WTC11 (cell line): ENCODE results near the gene UBE2R2.

Experiments
- CBFB ChIP-seq: sonication (generic); formaldehyde crosslinking; IDR thresholded peaks from 2 replicates; pipeline ENCODE4 v1.8.1; 2022; ENCODE audit warnings: mild to moderate bottlenecking, low read depth, missing genetic modification reagents
- CREB1 ChIP-seq: sonication (generic); formaldehyde crosslinking; IDR thresholded peaks from 2 replicates; pipeline ENCODE4 v1.8.0; 2023; ENCODE audit warnings: mild to moderate bottlenecking, missing genetic modification reagents
- ESRRA ChIP-seq: sonication (generic); formaldehyde crosslinking; IDR thresholded peaks from 2 replicates; pipeline ENCODE4 v1.8.1; 2022; ENCODE audit warnings: mild to moderate bottlenecking, missing genetic modification reagents, borderline replicate concordance
- IRF2 ChIP-seq: sonication (generic); formaldehyde crosslinking; IDR thresholded peaks from 2 replicates; pipeline ENCODE4 v1.8.0; 2022; ENCODE audit warnings: low read depth, missing genetic modification reagents, borderline replicate concordance
- NFYB ChIP-seq: sonication (generic); formaldehyde crosslinking; conservative IDR thresholded peaks from 2 replicates; pipeline ENCODE4 v1.8.0; 2022; ENCODE audit warnings: low read depth, missing genetic modification reagents
- NR3C1 ChIP-seq: sonication (generic); formaldehyde crosslinking; conservative IDR thresholded peaks from 2 replicates; pipeline ENCODE4 v1.8.1; 2023; ENCODE audit warnings: low read depth, mild to moderate bottlenecking, missing genetic modification reagents
- ZBTB21 ChIP-seq: sonication (generic); formaldehyde crosslinking; IDR thresholded peaks from 2 replicates; pipeline ENCODE4 v1.8.1; 2023; ENCODE audit warnings: mild to moderate bottlenecking, missing genetic modification reagents, borderline replicate concordance
- ZNF423 ChIP-seq: fragments of 250-450 bp; sonication (Bioruptor Pico); IDR thresholded peaks from 2 replicates; pipeline ENCODE4 v2.1.2; 2022; ENCODE audit warnings: mild to moderate bottlenecking, moderate library complexity
- TF ChIP-seq, protein P1 (sequence below): fragments of 200-600 bp; IDR thresholded peaks from 2 replicates; pipeline ENCODE4 v1.8.0; 2022; ENCODE audit warnings: antibody characterized with exemption
- TF ChIP-seq, protein P2 (sequence below): sonication (generic); formaldehyde crosslinking; IDR thresholded peaks from 2 replicates; pipeline ENCODE4 v1.8.1; 2023; ENCODE audit warnings: mild to moderate bottlenecking, missing genetic modification reagents, moderate library complexity
- TF ChIP-seq, protein P3 (sequence below): sonication (generic); formaldehyde crosslinking; IDR thresholded peaks from 2 replicates; pipeline ENCODE4 v1.8.0; 2022; ENCODE audit warnings: missing genetic modification reagents
- TF ChIP-seq, protein P4 (sequence below): sonication (generic); formaldehyde crosslinking; IDR thresholded peaks from 2 replicates; pipeline ENCODE4 v1.8.0; 2022; ENCODE audit warnings: mild to moderate bottlenecking, missing genetic modification reagents
- TF ChIP-seq, protein P5 (sequence below): sonication (generic); formaldehyde crosslinking; IDR thresholded peaks from 2 replicates; pipeline ENCODE4 v1.8.1; 2022; ENCODE audit warnings: low read depth, mild to moderate bottlenecking, moderate library complexity, missing genetic modification reagents, borderline replicate concordance
- TF ChIP-seq, protein P6 (sequence below): sonication (generic); formaldehyde crosslinking; IDR thresholded peaks from 2 replicates; pipeline ENCODE4 v1.8.1; 2023; ENCODE audit warnings: mild to moderate bottlenecking, missing genetic modification reagents

DNA sequence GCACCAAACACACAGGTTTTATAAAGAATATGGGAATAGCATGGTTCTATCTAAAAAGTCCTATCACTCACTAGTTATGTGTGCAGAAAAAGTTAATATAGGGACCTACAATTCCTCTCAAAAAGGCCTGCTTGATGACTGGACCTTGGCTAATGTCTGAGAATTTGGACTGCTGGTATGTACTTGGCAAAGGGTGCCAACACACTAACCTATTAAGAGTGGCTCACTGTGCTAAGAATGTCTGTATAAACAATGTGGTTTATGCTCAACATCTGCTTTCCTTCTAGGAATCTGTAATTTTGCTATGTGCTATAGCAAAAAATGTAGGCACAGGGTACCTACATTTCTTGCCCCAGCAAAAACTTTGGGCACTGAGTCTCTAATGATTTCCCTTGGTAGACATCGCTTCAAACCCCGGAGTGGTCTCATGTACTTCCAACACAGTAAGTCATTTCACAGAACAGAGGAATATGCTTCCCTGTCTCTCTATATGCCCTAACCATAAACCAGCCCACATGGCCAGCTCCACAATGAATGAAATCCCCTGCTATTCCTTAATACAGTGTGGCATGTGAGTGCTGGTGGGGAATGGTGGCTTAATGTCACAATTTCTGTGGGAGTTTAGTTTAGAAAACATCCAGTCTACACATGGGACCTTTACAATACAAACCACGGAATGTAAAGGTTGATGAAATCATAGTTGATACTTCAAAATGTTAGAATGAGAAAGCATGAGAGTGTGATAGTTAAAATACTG lies 130.0 kb downstream of the UBE2R2 start:
- no peak for TF ChIP-seq ESRRA (CRISPR knock-in tag)
- TF ChIP-seq, protein P1, sequence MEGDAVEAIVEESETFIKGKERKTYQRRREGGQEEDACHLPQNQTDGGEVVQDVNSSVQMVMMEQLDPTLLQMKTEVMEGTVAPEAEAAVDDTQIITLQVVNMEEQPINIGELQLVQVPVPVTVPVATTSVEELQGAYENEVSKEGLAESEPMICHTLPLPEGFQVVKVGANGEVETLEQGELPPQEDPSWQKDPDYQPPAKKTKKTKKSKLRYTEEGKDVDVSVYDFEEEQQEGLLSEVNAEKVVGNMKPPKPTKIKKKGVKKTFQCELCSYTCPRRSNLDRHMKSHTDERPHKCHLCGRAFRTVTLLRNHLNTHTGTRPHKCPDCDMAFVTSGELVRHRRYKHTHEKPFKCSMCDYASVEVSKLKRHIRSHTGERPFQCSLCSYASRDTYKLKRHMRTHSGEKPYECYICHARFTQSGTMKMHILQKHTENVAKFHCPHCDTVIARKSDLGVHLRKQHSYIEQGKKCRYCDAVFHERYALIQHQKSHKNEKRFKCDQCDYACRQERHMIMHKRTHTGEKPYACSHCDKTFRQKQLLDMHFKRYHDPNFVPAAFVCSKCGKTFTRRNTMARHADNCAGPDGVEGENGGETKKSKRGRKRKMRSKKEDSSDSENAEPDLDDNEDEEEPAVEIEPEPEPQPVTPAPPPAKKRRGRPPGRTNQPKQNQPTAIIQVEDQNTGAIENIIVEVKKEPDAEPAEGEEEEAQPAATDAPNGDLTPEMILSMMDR, result no peak
- no peak for TF ChIP-seq NFYB (CRISPR knock-in tag)
- TF ChIP-seq, protein P2, sequence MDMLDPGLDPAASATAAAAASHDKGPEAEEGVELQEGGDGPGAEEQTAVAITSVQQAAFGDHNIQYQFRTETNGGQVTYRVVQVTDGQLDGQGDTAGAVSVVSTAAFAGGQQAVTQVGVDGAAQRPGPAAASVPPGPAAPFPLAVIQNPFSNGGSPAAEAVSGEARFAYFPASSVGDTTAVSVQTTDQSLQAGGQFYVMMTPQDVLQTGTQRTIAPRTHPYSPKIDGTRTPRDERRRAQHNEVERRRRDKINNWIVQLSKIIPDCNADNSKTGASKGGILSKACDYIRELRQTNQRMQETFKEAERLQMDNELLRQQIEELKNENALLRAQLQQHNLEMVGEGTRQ, result no peak
- TF ChIP-seq NR3C1 (CRISPR knock-in tag), result no peak
- TF ChIP-seq ZBTB21 (CRISPR knock-in tag), result no peak
- TF ChIP-seq, protein P3, sequence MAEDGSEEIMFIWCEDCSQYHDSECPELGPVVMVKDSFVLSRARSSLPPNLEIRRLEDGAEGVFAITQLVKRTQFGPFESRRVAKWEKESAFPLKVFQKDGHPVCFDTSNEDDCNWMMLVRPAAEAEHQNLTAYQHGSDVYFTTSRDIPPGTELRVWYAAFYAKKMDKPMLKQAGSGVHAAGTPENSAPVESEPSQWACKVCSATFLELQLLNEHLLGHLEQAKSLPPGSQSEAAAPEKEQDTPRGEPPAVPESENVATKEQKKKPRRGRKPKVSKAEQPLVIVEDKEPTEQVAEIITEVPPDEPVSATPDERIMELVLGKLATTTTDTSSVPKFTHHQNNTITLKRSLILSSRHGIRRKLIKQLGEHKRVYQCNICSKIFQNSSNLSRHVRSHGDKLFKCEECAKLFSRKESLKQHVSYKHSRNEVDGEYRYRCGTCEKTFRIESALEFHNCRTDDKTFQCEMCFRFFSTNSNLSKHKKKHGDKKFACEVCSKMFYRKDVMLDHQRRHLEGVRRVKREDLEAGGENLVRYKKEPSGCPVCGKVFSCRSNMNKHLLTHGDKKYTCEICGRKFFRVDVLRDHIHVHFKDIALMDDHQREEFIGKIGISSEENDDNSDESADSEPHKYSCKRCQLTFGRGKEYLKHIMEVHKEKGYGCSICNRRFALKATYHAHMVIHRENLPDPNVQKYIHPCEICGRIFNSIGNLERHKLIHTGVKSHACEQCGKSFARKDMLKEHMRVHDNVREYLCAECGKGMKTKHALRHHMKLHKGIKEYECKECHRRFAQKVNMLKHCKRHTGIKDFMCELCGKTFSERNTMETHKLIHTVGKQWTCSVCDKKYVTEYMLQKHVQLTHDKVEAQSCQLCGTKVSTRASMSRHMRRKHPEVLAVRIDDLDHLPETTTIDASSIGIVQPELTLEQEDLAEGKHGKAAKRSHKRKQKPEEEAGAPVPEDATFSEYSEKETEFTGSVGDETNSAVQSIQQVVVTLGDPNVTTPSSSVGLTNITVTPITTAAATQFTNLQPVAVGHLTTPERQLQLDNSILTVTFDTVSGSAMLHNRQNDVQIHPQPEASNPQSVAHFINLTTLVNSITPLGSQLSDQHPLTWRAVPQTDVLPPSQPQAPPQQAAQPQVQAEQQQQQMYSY (CRISPR knock-in tag), result no peak
- no peak for TF ChIP-seq CBFB (CRISPR knock-in tag)
- no peak for TF ChIP-seq ZNF423 (CRISPR knock-in tag)
- TF ChIP-seq, protein P4, sequence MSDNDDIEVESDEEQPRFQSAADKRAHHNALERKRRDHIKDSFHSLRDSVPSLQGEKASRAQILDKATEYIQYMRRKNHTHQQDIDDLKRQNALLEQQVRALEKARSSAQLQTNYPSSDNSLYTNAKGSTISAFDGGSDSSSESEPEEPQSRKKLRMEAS, result no peak
- no peak for TF ChIP-seq IRF2 (CRISPR knock-in tag)
- TF ChIP-seq CREB1 (CRISPR knock-in tag), result no peak
- TF ChIP-seq, protein P5, sequence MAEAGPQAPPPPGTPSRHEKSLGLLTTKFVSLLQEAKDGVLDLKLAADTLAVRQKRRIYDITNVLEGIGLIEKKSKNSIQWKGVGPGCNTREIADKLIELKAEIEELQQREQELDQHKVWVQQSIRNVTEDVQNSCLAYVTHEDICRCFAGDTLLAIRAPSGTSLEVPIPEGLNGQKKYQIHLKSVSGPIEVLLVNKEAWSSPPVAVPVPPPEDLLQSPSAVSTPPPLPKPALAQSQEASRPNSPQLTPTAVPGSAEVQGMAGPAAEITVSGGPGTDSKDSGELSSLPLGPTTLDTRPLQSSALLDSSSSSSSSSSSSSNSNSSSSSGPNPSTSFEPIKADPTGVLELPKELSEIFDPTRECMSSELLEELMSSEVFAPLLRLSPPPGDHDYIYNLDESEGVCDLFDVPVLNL (CRISPR knock-in tag), result no peak
- TF ChIP-seq, protein P6, sequence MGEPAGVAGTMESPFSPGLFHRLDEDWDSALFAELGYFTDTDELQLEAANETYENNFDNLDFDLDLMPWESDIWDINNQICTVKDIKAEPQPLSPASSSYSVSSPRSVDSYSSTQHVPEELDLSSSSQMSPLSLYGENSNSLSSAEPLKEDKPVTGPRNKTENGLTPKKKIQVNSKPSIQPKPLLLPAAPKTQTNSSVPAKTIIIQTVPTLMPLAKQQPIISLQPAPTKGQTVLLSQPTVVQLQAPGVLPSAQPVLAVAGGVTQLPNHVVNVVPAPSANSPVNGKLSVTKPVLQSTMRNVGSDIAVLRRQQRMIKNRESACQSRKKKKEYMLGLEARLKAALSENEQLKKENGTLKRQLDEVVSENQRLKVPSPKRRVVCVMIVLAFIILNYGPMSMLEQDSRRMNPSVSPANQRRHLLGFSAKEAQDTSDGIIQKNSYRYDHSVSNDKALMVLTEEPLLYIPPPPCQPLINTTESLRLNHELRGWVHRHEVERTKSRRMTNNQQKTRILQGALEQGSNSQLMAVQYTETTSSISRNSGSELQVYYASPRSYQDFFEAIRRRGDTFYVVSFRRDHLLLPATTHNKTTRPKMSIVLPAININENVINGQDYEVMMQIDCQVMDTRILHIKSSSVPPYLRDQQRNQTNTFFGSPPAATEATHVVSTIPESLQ, result no peak
